HG03354 (cell line): ENCODE data around the gene CDCP1.
"Not testable (repeated sequence)": the region's sequence is repeated elsewhere in the genome, so short reads cannot be mapped to it uniquely, and the experiment has no call there.

Experiments
- ATAC-seq: cut with Tn5 transposase; IDR thresholded peaks from one replicate; pipeline ENCODE4 v1.9.1; 2021; ENCODE audit warnings: mild to moderate bottlenecking; ENCODE audit not compliant: unreplicated experiment, poor library complexity, severe bottlenecking

Gene CDCP1

GRCh38 chr3:45140770-45141155, 5.4 kb downstream of the CDCP1 start:
- ATAC-seq: not testable (repeated sequence)

- ATAC-seq: no peak
These were observed 5.9 kb downstream of the CDCP1 start for GRCh38 chr3:45140141-45140769.

- no peak for ATAC-seq
These were observed 6.6 kb downstream of the CDCP1 start for GRCh38 chr3:45139372-45140140.

- no peak for ATAC-seq
These were observed 8.5 kb downstream of the CDCP1 start for GRCh38 chr3:45137656-45138181.

- no peak for ATAC-seq
These were observed 10.2 kb downstream of the CDCP1 start for GRCh38 chr3:45135959-45136358.

GRCh38 chr3:45134758-45135521, 11.2 kb downstream of the CDCP1 start:
- no peak for ATAC-seq

- ATAC-seq: no peak
These were observed 13.5 kb downstream of the CDCP1 start for GRCh38 chr3:45132568-45133211.

- no peak for ATAC-seq
These were observed 15.0 kb downstream of the CDCP1 start for GRCh38 chr3:45131201-45131600.

- ATAC-seq: no peak
These were observed 15.7 kb downstream of the CDCP1 start for GRCh38 chr3:45130476-45130875.

- no peak for ATAC-seq
These were observed 17.2 kb downstream of the CDCP1 start for GRCh38 chr3:45128950-45129349.

- ATAC-seq: no peak
These were observed 18.9 kb downstream of the CDCP1 start for GRCh38 chr3:45127130-45127822.

GRCh38 chr3:45126730-45127129, 19.4 kb downstream of the CDCP1 start:
- ATAC-seq: no peak

GRCh38 chr3:45125550-45126026, 20.6 kb downstream of the CDCP1 start:
- no peak for ATAC-seq

GRCh38 chr3:45124956-45125355, 21.2 kb downstream of the CDCP1 start:
- no peak for ATAC-seq

GRCh38 chr3:45124352-45124751, 21.8 kb downstream of the CDCP1 start:
- ATAC-seq: no peak

GRCh38 chr3:45123581-45124269, 22.5 kb downstream of the CDCP1 start:
- no peak for ATAC-seq

- peak; percentile 93 for ATAC-seq
These were observed 23.1 kb downstream of the CDCP1 start for GRCh38 chr3:45123030-45123429.

- no peak for ATAC-seq
These were observed 25.6 kb downstream of the CDCP1 start for GRCh38 chr3:45120359-45121158.
